T-helper 1 cell treated with Interleukin-12 subunit alpha and Interleukin-12 subunit beta and Interleukin-4 antibody, amounts not matched to agents 30 ng/mL and 1 ng/mL, for 36 hours (primary cell): ENCODE measurements around the gene TP73. TPM values are rescaled to one million over a fixed set of nuclear protein-coding genes. Genes with fewer than 3 reads are reported as not detected.

Experiments
- intact Hi-C: fragments of 100-400 bp; cut with micrococcal nuclease; formaldehyde crosslinking; loops from one replicate; pipeline ENCODE4 v1.15.1; 2024
- total RNA-seq: library from RNA; stranded (reverse); gene quantifications from 2 replicates; pipeline ENCODE4 v1.2.3, GENCODE V29; 2022

TP73 gene
- total RNA-seq, 1 donor from 2014 or later = 1.4 TPM

DNA sequence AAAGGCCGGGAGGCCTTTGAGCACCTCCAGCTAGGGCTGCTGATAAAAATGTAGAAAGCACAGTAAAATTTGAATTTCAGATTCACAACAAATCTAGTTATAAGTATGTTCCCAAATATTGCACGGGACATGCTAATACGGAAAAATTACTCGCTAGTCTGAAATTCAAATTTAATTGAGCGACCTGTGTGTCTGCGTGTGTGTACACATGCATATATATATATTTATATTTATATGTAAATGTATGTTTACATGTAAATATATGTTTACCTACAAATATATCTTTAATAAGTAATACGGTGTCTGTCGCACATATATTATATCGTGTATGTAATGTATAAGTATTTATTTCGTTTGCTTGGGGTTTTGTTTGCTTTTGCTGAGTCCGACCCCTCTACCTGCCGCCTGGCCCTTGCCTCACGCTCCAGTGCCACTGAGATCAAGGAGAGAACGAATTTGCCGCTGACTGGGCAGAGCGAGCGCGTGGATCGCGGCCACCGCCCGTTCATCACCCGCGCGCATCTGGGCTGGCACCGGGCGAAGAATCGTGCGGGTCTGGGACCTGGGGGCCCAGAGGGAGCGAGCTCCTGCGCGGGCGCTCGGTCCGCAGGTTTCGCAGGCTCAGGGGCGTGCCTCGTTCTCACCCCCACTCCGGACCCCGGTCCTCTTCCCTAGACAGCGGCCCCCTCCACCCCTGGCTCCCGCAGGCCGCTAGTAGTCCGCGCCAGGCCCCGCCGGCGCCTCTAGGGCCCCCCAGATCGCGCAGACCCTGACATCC lies 1.9 kb upstream of the TP73 start:
- intact Hi-C loops = loop anchor here (1.0 to 10.0 kb wide), 7 partner anchors 26 to 1126 kb away; partner anchors contain the start of genes C1orf174, CEP104, DFFB and LRRC47

DNA sequence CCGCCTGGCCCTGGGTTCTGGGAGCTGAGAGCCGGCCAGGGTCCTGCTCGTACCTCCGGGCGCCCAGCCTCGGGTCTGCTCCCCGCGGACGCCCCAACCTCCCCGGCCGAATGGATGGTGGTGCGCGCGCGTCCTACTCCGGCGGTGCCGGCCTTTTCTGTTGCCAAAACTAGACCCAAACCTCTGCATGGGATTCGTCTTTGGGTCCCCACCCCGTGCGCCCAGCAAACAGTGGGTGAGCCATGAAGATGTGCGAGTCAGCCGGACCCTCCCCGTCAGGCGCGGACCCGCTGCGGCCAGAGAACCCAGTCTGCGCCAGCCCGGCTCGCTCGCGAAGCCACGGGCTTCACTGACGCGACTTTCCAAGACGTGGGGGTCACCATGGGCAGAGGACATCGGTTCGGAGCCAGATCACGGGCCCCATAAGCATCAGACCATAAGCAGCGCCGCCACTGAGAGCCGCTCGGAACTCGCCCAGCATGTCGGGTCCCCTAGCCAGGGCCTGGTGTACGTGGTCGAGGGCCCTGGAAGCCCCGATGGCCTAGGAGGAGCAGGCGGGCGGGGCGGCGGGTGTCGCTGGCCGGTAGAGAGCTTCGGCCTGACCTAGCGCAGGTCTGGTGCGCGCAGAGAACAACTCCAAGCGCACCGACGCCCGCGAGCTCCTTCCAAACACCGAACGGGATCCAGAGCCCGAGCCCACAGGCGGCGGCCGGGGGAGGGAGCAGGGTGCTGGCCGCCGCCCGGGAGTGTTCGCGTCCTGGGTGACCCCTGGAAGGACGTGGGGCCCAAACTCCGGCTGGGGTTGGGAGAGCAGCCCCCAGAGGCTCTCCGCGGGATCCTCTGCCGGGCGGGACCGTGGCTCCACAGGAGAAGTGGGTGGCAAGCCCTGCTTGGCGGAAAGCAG lies 1.0 kb upstream of the TP73 start:
- intact Hi-C loops = loop anchor here (10.0 kb wide), 1 partner anchor 1126 kb away; the partner anchor contains the start of gene PANK4

DNA sequence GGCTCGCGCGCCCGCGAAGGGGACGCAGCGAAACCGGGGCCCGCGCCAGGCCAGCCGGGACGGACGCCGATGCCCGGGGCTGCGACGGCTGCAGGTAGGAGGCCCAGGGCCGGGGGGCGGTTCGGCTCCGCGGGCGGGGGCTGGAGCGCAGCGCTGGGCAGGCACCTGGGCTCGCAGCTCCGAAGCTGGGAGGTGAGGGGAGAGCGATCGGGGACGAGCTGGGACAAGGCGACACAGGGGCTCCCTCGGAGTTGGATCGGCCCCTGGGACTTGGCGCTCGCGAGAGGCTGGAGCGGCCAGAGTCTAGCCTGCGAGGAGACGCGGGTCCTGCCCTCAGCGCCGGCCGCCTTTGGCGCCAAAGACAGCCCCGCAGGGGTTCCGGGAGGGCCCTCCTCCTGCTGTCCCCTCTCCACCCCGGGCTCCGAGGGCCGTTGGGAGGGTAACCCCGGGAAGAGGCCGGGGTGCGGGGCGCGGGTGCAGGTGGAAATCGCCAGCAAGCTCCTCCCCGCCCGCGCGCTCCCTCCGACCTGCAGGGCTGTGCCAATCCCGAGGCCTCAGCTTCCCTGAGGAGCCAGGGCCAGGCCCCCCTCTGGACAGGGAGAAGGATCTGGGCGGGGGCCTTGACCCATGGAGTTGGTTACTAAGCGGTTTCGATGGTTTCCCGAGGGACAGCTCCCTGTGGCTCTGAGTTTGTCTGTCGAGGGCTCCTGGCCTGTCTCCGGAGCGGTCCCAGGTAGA lies 401 bp downstream of the TP73 start:
- intact Hi-C loops = loop anchor here (10.0 kb wide), 1 partner anchor 1128 kb away; the partner anchor contains the start of gene PANK4

DNA sequence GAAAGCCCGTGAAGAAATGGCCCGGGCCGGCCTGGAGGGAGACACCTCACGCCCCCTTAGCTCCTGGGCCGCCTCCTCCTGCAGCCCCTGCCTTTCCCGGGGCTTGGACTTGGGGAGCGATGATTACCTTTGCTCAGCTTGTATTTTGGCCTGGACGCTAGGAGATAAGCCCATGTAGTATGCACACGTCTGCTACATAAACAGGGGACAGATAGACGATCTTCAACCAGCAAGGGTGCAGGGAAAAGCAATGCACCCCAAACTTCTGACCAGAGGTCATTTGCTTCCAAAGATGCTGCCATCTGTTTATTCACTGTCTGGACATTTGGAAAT lies 936 bp downstream of the TP73 start:
- intact Hi-C loops = loop anchor here (10.0 kb wide), 1 partner anchor 1128 kb away; the partner anchor contains the start of gene PANK4

DNA sequence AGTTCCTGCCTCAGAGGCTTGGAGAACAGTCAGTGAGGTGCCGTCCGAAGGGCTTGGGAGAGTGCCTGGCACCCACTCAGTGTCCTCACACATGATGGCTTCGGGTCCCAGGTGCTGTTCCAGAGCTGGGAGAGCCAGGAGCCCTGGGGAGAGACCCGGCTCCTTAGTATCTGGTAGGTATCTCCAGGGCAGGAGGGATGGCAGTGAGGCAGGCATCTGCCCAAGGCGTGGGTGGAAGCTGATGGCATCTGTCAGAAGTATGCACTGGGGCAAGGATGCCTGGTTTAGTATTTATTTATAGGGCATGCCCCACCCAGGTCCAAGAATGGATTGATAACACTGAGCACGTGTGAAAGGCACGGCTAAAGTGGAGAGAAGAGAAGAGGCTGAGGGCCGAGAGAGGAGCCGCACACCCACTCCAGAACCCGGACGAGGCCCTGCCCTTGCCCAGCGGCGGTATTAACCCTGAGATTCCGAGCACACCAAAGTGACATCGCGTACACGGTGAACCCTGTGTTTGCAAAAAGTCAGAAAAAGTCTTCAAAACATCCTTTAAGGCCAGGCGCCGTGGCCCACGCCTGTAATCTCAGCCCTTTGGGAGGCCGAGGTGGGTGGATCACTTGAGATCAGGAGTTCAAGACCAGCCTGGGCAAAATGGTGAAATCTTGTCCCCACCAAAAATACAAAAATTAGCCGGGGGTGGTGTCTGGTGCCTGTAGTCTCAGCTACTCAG lies 2.4 kb downstream of the TP73 start:
- intact Hi-C loops = loop anchor here (10.0 kb wide), 1 partner anchor 1130 kb away; the partner anchor contains the start of gene PANK4

DNA sequence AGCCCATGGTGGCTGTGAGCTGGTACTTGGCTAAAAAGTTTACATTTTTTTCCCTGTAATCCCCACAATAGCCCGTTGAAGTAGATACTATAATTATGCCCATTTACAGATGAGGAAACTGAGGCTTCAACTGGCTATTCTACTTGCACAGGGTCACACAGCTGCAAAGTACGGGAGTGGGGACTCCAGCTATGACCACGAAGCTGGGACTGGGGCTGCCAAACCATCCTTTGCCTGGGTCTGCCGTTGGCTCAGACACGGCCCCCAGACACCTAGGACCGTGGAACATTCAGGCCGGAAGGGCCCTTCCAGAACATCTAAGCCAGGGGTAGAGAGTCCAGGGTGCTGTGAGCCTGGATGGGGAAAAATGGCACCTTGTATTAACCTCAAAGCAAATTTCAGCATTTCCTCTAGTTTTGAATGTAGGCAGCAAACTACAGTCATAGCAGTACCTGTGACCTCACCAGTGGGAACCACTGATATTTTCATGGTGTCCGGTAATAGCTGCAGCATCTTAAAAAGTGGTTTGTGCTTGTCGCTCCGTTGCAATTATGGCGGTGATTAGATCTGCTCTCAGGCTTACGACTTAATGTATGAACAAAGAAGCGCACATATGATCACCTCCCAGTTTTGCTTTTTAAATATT lies 4.3 kb downstream of the TP73 start:
- intact Hi-C loops = loop anchor here (10.0 kb wide), 1 partner anchor 1132 kb away; the partner anchor contains the start of gene PANK4

DNA sequence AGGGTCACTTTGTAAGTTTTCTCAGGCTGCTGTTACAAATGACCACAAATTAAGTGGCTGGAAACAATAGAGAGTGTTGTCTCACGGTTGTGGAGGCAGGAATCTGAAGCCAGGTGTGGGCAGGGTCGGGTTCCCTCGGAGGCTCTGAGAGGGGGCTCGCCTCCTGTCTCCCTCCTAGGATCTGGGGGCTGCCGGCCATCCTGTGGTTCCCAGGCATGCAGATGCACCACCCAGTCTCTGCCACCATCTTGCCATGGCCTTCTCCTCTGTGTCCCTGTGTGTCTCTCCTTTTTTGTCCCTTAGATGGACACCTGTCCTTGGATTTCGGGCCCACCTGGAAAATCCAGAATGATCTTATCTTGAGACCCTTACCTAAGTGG lies 4.8 kb downstream of the TP73 start:
- intact Hi-C loops = loop anchor here (10.0 kb wide), 1 partner anchor 1132 kb away; the partner anchor contains the start of gene PANK4

DNA sequence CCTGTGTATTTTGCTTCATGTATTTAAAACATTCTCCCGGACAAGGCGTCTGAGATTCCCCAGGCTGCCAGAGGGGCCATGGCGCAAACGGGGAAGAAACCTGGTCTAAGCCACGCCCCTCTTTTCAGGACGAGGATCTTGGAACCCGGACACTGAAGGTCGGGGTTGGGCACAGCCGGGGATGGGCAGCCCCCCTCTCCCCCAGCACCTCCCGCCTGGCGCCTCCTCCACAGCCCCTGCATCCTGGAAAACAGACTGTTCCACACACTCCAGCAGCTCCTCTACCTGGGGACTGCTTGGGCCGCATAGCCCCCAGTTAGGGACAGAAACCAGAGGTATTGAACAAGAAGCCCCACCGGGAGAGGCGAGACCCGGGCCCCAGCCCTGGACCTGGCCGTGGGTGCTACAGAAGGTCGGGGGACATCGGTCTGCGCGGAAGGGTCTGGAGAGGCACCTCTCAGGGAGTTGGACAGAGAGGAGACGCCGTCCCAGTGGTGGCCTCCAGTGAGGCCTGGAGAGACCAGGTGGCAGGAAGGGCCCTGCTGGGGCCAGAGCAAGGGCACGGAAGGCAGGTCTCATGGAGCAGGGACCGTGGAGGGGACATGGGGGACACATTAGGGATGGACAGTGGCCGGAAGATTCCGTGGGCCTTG lies 5.4 kb downstream of the TP73 start:
- intact Hi-C loops = loop anchor here (10.0 kb wide), 1 partner anchor 1133 kb away; the partner anchor contains the start of gene PANK4

DNA sequence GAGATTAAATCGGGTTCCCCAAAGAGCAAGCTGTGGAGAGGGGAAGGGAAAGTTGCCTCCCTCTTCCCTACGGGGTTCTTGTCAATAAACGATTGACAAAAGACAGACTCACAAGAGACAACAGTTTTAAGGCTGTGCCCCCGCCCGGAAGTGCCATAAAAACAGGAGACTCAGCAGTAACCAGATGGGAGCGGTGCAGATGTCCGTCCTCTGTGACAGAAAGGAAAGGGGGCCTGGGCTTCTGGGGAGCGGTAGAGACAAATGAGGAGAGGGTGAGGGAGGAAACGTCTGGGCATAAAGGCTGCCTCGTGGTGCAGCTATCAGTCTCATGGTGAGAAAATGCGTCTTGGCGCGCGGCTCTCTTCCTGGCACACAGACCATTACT lies 5.9 kb downstream of the TP73 start:
- intact Hi-C loops = loop anchor here (10.0 kb wide), 1 partner anchor 1133 kb away; the partner anchor contains the start of gene PANK4

DNA sequence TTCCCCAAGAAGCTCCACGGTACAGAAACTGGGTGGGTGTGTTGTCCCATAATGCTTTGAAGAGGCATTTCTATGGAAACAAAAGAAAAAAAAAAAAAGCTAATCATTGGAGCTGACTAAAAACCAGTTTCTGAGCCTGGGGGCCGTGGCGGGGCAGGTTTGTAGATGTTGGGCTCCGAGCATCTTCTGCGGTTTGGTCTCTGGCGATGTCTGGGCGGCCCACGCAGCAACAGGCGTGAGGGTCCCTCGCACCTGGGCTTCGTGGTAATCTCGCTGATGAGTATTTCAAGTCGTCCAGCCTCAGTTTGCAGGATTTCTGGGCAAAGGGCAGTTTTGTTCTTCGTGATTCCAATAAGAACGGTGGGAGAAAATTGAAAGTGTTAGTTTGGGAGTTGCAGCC lies 6.8 kb downstream of the TP73 start:
- intact Hi-C loops = loop anchor here (10.0 kb wide), 1 partner anchor 1134 kb away; the partner anchor contains the start of gene PANK4

DNA sequence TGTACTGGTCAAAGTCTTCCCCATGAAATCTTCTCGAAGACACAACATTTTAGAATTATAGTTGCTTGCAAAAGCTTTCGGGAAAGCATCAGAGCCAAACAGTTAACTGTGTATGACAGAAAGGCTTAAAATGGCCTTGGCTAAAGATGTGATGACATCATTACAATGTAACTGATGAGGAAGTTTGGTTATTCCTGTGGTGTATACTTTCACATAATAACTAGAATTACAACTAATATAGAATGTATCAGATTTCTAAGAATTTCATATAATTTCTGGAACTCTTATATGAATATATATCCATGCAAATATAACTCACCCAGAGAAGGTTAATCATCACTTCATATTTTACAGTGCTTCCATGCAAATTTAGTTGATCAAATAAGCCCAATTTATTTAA lies 8.4 kb downstream of the TP73 start:
- intact Hi-C loops = no loop called here

DNA sequence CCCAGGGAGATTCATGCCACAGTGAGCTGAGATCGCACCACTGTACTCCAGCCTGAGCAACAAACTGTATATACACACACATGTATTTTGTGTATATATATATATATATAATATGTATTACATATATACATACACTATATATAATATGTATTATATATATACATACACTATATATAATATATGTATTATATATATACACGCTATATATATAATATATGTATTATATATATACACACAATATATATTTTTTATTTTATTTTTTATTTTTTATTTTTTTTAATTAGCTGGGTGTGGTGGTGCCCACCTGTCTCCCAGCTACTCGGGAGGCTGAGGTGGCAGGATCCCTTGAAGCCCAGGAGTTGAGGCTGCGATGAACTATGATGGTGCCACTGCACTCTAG lies 9.3 kb downstream of the TP73 start:
- intact Hi-C loops = no loop called here

DNA sequence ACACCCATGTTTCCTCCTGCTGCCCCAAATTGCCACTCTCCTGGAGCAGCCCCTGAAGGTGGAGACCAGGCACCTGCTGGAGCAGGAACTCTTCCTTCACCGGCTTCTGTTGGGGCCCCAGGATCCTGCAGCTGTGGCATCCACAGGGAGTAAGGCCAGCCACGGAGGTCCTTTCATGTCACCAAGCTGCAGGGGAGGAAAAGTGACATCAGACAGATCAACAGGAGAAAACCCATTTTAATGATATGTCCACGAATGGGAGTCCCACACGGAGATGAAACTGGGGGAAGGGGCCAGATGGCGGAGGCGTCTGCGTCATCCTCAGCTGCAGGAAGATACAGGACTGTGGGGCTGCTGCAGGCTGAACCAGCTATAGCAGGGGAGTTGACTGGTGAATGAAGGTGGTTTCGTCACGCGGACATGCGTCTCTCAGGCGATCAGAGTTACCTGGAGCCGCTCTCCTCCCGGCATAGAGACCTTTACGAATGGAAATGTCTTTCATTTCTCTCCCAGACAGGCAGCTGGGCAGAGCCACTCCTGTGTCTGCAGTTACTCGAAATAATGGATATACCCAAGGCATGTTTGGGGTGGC lies 9.9 kb downstream of the TP73 start:
- intact Hi-C loops = no loop called here

DNA sequence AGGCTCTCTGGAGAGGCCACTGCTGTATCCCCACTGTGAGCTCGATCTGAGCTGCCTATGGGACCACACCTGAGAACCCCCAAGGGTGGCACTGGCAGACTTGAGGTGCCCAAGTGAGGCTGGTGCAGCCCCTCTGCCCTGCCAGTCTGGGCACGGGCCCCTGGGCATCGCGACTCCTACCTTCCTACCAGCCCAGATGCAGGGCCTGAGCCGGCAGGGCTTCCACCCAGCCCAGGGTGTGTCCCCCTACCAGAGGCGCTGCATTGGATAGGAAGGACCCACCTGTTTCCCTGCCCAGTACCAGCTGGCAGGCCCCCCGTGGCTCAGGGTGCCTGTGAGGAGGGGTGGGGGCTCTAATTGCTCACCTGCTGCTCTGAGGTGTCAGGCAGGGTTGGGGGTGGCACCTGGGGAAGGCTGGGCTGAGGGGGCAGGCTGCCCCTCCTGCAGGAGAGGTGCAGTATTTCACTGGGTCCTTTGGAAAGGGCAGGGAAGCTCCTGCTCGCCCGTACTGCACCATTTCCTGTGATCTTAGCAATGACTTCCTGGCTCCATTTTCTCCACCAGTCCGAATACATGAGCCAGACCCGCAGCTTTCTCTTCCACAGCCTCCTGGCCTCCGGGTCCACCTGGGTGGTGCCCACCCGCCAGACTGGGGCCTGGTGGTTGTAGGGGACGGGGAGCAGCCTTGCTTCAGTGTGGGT lies 11.8 kb downstream of the TP73 start:
- intact Hi-C loops = no loop called here

DNA sequence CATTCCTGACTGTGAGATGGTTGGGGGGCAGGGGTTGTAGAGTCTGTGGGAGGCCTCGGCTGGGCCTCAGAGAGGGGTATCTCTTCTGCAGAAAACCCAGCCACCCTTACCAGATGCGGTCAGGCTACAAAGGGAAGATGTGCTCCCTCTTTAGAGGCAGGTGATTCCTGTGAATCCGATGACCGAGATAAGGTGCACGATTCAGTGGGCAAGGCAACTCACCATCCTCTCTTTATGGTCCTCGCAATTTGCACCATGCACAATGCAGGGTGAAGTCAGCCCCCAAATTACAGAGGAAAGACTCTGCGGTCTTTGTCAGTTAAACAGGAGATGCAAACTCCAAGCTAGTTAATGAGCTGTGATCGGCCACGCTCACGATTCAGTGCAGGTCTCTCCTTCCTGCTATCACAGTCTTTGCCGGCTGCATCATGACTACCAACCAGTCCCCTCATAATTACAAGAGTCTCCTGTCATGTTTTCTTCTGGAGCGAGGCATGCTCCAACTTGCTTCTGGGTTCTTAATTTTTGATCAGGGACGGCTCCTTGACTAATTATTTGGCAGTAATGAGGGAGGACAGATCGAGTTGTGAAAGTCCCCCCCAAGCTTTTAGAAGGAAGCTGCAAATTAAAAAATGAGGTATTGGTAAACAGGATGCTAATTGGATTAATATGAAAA lies 12.5 kb downstream of the TP73 start:
- intact Hi-C loops = no loop called here

DNA sequence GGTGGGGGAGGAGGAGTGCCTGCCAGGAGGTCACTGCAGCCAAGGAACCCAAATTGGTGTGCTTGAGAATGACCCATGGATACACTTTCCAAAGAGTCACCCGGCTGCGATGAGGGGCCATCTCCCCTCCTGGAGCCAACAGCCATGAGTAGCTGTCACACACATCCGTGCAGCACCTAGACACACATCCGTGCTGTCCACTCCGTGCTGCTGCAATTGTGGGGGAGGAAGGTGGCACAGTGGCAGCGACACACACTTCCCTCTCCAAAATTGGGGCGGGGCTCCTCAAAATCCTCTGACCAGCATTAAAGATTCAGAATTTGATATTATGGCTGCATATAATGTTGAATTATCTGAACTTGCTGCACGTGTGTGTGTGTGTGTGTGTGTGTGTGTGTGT lies 15.8 kb downstream of the TP73 start:
- intact Hi-C loops = no loop called here

DNA sequence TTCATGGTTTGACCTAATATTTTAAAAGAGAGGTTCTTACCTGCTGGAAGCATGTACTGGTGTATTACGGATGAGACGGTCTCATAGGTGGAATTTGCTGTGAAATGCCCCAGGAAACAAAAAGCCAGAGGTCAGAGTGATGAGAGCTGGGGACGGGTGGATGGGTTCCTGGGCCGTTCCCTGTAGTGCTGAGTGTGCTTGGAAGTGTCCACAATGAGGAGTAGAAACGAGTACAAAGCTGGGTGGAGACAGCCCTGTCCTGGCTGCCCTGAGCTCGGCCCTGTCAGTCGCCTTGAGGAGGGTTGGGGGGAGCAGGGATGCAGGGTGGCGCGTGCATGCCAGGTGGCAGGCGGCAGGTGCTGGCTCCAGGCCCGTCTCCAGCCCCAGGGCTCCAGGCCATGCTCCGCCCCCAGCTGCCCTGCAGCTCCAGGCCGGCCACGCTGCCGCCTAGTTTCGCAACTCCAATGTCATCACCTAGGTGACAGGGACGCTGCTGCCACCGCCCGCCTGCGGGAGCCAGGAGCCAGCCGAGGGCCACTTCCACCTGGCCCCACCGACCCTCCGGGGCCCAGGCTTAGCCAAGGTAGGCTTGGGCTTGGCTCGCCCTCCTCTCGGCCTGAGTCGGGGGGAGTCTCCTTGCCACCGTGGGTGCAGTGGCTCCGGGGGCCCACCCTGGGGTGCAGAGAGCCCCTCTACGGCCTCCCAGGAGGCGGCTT lies 16.4 kb downstream of the TP73 start:
- intact Hi-C loops = no loop called here
